ENCODE measurements around the gene ANKRD62. TPM values are rescaled to one million over a fixed set of nuclear protein-coding genes. Genes with fewer than 3 reads are reported as not detected.
"Not testable (repeated sequence)": the region's sequence is repeated elsewhere in the genome, so short reads cannot be mapped to it uniquely, and the experiment has no call there.

Gene ANKRD62
- total RNA-seq, 1 donor from 2014 or later, result 0.48 TPM

GRCh38 chr18:12099160-12099559, 5.5 kb downstream of the ANKRD62 start:
- no peak for ATAC-seq

GRCh38 chr18:12101266-12101665, 7.6 kb downstream of the ANKRD62 start:
- no peak for ATAC-seq

- ATAC-seq, result no peak
Observed at GRCh38 chr18:12102136-12102842, 8.6 kb downstream of the ANKRD62 start.

- ATAC-seq, result no peak
Observed at GRCh38 chr18:12106471-12106870, 12.8 kb downstream of the ANKRD62 start.

GRCh38 chr18:12109836-12110235, 16.2 kb downstream of the ANKRD62 start:
- no peak for ATAC-seq

- ATAC-seq, result peak; percentile 78
Observed at GRCh38 chr18:12113999-12114646, 20.5 kb downstream of the ANKRD62 start.

GRCh38 chr18:12119358-12119757, 25.7 kb downstream of the ANKRD62 start:
- no peak for ATAC-seq

- no peak for ATAC-seq
Observed at GRCh38 chr18:12121175-12122042, 27.8 kb downstream of the ANKRD62 start.

GRCh38 chr18:12122043-12122389, 28.4 kb downstream of the ANKRD62 start:
- not testable (repeated sequence) for ATAC-seq

GRCh38 chr18:12127647-12128046, 34.0 kb downstream of the ANKRD62 start:
- ATAC-seq, result not testable (repeated sequence)

GRCh38 chr18:12138831-12139230, 45.2 kb downstream of the ANKRD62 start:
- ATAC-seq, result not testable (repeated sequence)

GRCh38 chr18:12140866-12141265, 47.2 kb downstream of the ANKRD62 start:
- ATAC-seq, result not testable (repeated sequence)

- not testable (repeated sequence) for ATAC-seq
Observed at GRCh38 chr18:12141778-12142177, 48.1 kb downstream of the ANKRD62 start.

- not testable (repeated sequence) for ATAC-seq
Observed at GRCh38 chr18:12149431-12149830, 55.8 kb downstream of the ANKRD62 start.

- ATAC-seq, result no peak
Observed at GRCh38 chr18:12154361-12154760, 60.7 kb downstream of the ANKRD62 start.

- no peak for ATAC-seq
Observed at GRCh38 chr18:12155996-12156395, 62.4 kb downstream of the ANKRD62 start.

GRCh38 chr18:12159446-12159845, 65.8 kb downstream of the ANKRD62 start:
- peak; percentile 42 for ATAC-seq

GRCh38 chr18:12162786-12163185, 69.1 kb downstream of the ANKRD62 start:
- ATAC-seq, result no peak

GRCh38 chr18:12165038-12165768, 71.6 kb downstream of the ANKRD62 start:
- ATAC-seq, result no peak

Data from esophagus mucosa (tissue), 1 donor.